Measurements from ENCODE around the gene SECISBP2. TPM values are rescaled to one million over a fixed set of nuclear protein-coding genes. Genes with fewer than 3 reads are reported as not detected.

SECISBP2 gene
- total and polyA plus RNA-seq, 2 donors: 41.2 to 52.7 TPM

DNA sequence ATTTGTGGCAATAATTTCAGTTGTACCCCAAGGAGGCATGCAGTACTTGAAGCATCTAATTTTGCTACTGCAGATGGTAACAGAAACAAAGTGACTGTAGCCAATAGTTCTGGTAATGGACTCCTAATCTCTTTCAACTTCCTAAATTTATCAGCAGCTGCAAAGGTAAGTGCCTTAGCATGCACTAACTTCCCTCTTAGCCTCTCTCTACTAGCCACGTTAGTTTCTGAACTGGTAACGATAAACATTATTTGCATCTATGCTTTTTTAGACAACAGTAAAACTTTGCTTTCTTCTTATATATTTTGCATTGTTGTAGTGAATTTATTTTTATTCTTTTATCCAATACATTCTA lies 13.5 kb upstream of the SECISBP2 start:
- WGBS: 93% methylated on average over 2 of the region's 2 CpGs

GRCh38 chr9:89305868-89306267 lies 12.4 kb upstream of the SECISBP2 start:
- Histone ChIP-seq H3K27ac (ENCODE audit: low read depth in 1 of 2, low read length in 1 of 2) (no peak overlapping the region), H3K27me3 (ENCODE audit: control insufficient read depth in 2 of 2, insufficient read depth in 1 of 2, low read length in 1 of 2) (no peaks in the 10 kb centered on the region), H3K4me1 (ENCODE audit: control insufficient read depth in 2 of 2, insufficient read depth in 2 of 2, low read length in 2 of 2) (peaks cover 6 to 9% of the 10 kb centered on the region in 2 donors), H3K4me3 (ENCODE audit: low read length in 2 of 2) (no peak overlapping the region), H3K36me3 (ENCODE audit: control insufficient read depth in 2 of 2, insufficient read depth in 2 of 2, low read length in 1 of 2) (no peaks in the 10 kb centered on the region), H3K9me3 (ENCODE audit: control insufficient read depth in 2 of 2, insufficient read depth in 1 of 2, low read length in 1 of 2) (no peaks in the 10 kb centered on the region)
- WGBS: 65% methylated on average over 3 of the region's 3 CpGs
- DNase-seq (ENCODE audit: low read depth in 6 of 9, low spot score in 9 of 9): no peak

More for the DNA sequence above, 13.5 kb upstream of the SECISBP2 start:
- Histone ChIP-seq H3K27me3 (ENCODE audit: control insufficient read depth in 2 of 2, insufficient read depth in 1 of 2, low read length in 1 of 2) (no peaks in the 10 kb centered on the region), H3K27ac (ENCODE audit: low read depth in 1 of 2, low read length in 1 of 2) (no peak overlapping the region), H3K36me3 (ENCODE audit: control insufficient read depth in 2 of 2, insufficient read depth in 2 of 2, low read length in 1 of 2) (no peaks in the 10 kb centered on the region), H3K9me3 (ENCODE audit: control insufficient read depth in 2 of 2, insufficient read depth in 1 of 2, low read length in 1 of 2) (no peaks in the 10 kb centered on the region), H3K4me3 (ENCODE audit: low read length in 2 of 2) (no peak overlapping the region), H3K4me1 (ENCODE audit: control insufficient read depth in 2 of 2, insufficient read depth in 2 of 2, low read length in 2 of 2) (peaks cover 5 to 6% of the 10 kb centered on the region in 2 donors)
- no peak for DNase-seq (ENCODE audit: low read depth in 6 of 9, low spot score in 9 of 9)

- Histone ChIP-seq H3K27me3 (ENCODE audit: control insufficient read depth in 2 of 2, insufficient read depth in 1 of 2, low read length in 1 of 2) (no peaks in the 10 kb centered on the region), H3K27ac (ENCODE audit: low read depth in 1 of 2, low read length in 1 of 2) (no peak overlapping the region), H3K4me3 (ENCODE audit: low read length in 2 of 2) (no peak overlapping the region), H3K9me3 (ENCODE audit: control insufficient read depth in 2 of 2, insufficient read depth in 1 of 2, low read length in 1 of 2) (no peaks in the 10 kb centered on the region), H3K4me1 (ENCODE audit: control insufficient read depth in 2 of 2, insufficient read depth in 2 of 2, low read length in 2 of 2) (peaks cover 9 to 17% of the 10 kb centered on the region in 2 donors), H3K36me3 (ENCODE audit: control insufficient read depth in 2 of 2, insufficient read depth in 2 of 2, low read length in 1 of 2) (peaks cover 0 to under 1% of the 10 kb centered on the region in 2 donors)
- 98% methylated on average over 6 of the region's 6 CpGs for WGBS
- DNase-seq (ENCODE audit: low read depth in 6 of 9, low spot score in 9 of 9): no peak
Observed at GRCh38 chr9:89309166-89309565, 9.1 kb upstream of the SECISBP2 start.

DNA sequence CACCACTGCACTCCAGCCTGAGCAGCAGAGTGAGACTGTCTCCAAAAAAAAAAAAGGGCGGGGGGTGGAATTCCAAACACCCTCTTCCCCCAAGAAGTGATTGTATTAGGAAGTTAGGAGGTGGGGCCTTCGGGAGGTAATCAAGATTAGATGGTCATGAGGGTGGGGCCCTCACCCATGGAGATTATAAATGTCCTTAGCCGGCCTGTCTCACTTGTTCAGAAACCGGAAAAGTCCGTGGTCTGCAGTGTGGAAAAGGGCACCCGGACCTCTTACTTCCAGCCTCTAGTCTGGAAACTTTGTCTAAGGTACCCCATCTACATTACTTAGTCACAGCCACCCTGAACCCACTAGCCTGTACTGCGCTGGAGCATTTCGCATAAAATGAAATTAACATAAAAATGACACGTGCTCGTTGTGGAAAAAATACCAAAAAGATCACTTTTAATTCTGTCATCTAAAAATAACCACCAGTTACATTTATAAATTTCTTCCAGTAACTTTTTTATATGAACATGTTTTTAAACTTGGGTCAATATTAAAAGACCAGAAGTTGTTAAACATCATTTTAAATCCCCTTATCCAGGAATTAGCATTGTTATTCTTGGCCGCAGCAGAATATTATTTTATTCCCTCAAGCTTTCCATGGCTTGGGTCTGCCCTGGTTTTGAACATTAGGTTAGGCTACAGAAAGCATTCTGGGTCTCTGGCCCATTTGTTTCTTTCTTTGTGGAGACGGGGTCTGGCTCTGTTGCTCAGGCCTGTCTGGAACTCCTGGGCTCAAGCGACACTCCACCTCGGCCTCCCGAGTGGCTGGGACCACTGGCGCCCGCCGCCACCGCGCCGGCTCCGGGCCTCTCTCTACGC lies 8.5 kb upstream of the SECISBP2 start:
- Histone ChIP-seq H3K27ac (ENCODE audit: low read depth in 1 of 2, low read length in 1 of 2) (peak overlapping the region; percentile 99 to 100), H3K27me3 (ENCODE audit: control insufficient read depth in 2 of 2, insufficient read depth in 1 of 2, low read length in 1 of 2) (no peaks in the 10 kb centered on the region), H3K4me1 (ENCODE audit: control insufficient read depth in 2 of 2, insufficient read depth in 2 of 2, low read length in 2 of 2) (peaks cover 9 to 17% of the 10 kb centered on the region in 2 donors), H3K4me3 (ENCODE audit: low read length in 2 of 2) (peak overlapping the region; percentile 87 to 90), H3K36me3 (ENCODE audit: control insufficient read depth in 2 of 2, insufficient read depth in 2 of 2, low read length in 1 of 2) (peaks cover 0 to 8% of the 10 kb centered on the region in 2 donors), H3K9me3 (ENCODE audit: control insufficient read depth in 2 of 2, insufficient read depth in 1 of 2, low read length in 1 of 2) (no peaks in the 10 kb centered on the region)
- 34% methylated on average over 23 of the region's 23 CpGs for WGBS
- peak in 1 of 9 donors; percentile 9 for DNase-seq (ENCODE audit: low read depth in 6 of 9, low spot score in 9 of 9)

- under 1% methylated on average over 86 of the region's 86 CpGs for WGBS
- Histone ChIP-seq H3K27me3 (ENCODE audit: control insufficient read depth in 2 of 2, insufficient read depth in 1 of 2, low read length in 1 of 2) (no peaks in the 10 kb centered on the region), H3K9me3 (ENCODE audit: control insufficient read depth in 2 of 2, insufficient read depth in 1 of 2, low read length in 1 of 2) (no peaks in the 10 kb centered on the region), H3K36me3 (ENCODE audit: control insufficient read depth in 2 of 2, insufficient read depth in 2 of 2, low read length in 1 of 2) (peaks cover 0 to 11% of the 10 kb centered on the region in 2 donors), H3K4me3 (ENCODE audit: low read length in 2 of 2) (peak within 1 kb of the TSS; percentile 87 to 90), H3K27ac (ENCODE audit: low read depth in 1 of 2, low read length in 1 of 2) (peak within 1 kb of the TSS; percentile 99 to 100), H3K4me1 (ENCODE audit: control insufficient read depth in 2 of 2, insufficient read depth in 2 of 2, low read length in 2 of 2) (peaks cover 9 to 17% of the 10 kb centered on the region in 2 donors)
- DNase-seq (ENCODE audit: low read depth in 6 of 9, low spot score in 9 of 9): peak; percentile 100
Observed at GRCh38 chr9:89310475-89311345, 7.6 kb upstream of the SECISBP2 start, which contains the start of gene CKS2. Gene CKS2, plus strand, starts transcription at chr9:89311195. Its CDS starts 98 bp downstream, at chr9:89311293.

DNA sequence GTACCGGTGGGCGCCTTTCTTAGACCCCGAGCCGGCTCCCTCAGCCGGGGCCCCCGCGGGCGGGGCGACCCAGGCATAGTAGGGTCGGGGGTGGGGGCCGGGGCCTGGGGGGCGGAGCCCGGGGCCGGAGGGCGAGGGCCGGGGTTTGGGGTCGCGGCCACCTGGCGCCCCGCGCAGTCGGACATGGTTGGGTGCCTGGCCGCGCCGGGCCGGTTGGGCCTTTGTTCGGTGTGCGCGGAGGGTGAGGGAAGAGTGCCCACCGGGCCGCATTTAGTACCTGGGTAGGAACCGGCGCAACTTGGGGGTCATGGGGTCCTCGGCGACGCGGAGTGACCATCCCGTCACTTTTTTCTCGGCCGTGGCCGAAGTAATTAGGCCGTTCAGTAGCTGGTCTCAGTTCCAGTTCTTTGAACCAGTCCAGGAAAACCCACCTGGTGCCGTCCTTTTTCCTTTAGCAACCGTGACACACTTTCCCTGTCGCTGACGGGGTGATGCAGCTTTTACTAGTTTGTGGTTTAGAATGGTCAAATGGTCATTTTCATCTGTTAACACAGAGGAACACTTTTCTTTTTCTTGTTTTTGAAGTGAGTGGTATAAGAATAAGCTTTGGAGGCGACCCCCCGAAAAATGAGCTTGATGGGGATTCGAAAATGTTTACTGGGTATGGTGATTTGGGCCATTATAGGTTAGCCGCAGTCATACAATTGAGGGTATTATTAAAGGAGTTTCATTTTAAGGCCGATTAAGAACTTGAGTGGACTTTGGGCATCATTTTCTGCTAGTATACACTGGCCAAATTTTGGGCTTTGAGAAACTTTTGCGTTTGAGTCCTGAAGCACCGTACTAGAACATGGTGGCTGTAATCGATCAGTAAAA lies 6.7 kb upstream of the SECISBP2 start:
- peak in 3 of 9 donors; percentile 24 to 40 (median 31) for DNase-seq (ENCODE audit: low read depth in 6 of 9, low spot score in 9 of 9)
- WGBS: under 1% methylated on average over 54 of the region's 54 CpGs
- H3K4me3 ChIP-seq (ENCODE audit: low read length in 2 of 2): peak overlapping the region; percentile 87 to 90

GRCh38 chr9:89312222-89312571 lies 6.1 kb upstream of the SECISBP2 start:
- Histone ChIP-seq H3K27me3 (ENCODE audit: control insufficient read depth in 2 of 2, insufficient read depth in 1 of 2, low read length in 1 of 2) (no peaks in the 10 kb centered on the region), H3K27ac (ENCODE audit: low read depth in 1 of 2, low read length in 1 of 2) (peak overlapping the region in 1 of 2 donors; percentile 99), H3K36me3 (ENCODE audit: control insufficient read depth in 2 of 2, insufficient read depth in 2 of 2, low read length in 1 of 2) (peaks cover under 1 to 24% of the 10 kb centered on the region in 2 donors), H3K9me3 (ENCODE audit: control insufficient read depth in 2 of 2, insufficient read depth in 1 of 2, low read length in 1 of 2) (no peaks in the 10 kb centered on the region), H3K4me3 (ENCODE audit: low read length in 2 of 2) (peak overlapping the region; percentile 87 to 90), H3K4me1 (ENCODE audit: control insufficient read depth in 2 of 2, insufficient read depth in 2 of 2, low read length in 2 of 2) (peaks cover 9 to 19% of the 10 kb centered on the region in 2 donors)
- peak in 4 of 9 donors; percentile 35 to 64 (median 46) for DNase-seq (ENCODE audit: low read depth in 6 of 9, low spot score in 9 of 9)
- under 1% methylated on average over 8 of the region's 8 CpGs for WGBS

More for the DNA sequence above, 6.7 kb upstream of the SECISBP2 start:
- Histone ChIP-seq H3K27me3 (ENCODE audit: control insufficient read depth in 2 of 2, insufficient read depth in 1 of 2, low read length in 1 of 2) (no peaks in the 10 kb centered on the region), H3K27ac (ENCODE audit: low read depth in 1 of 2, low read length in 1 of 2) (peak overlapping the region; percentile 84 to 99), H3K36me3 (ENCODE audit: control insufficient read depth in 2 of 2, insufficient read depth in 2 of 2, low read length in 1 of 2) (peaks cover 0 to 19% of the 10 kb centered on the region in 2 donors), H3K4me1 (ENCODE audit: control insufficient read depth in 2 of 2, insufficient read depth in 2 of 2, low read length in 2 of 2) (peaks cover 9 to 17% of the 10 kb centered on the region in 2 donors), H3K9me3 (ENCODE audit: control insufficient read depth in 2 of 2, insufficient read depth in 1 of 2, low read length in 1 of 2) (no peaks in the 10 kb centered on the region)

GRCh38 chr9:89313842-89314241 lies 4.5 kb upstream of the SECISBP2 start:
- H3K4me3 ChIP-seq (ENCODE audit: low read length in 2 of 2): peak overlapping the region in 1 of 2 donors; percentile 87

More at GRCh38 chr9:89313842-89314241, 4.5 kb upstream of the SECISBP2 start:
- Histone ChIP-seq H3K9me3 (ENCODE audit: control insufficient read depth in 2 of 2, insufficient read depth in 1 of 2, low read length in 1 of 2) (no peaks in the 10 kb centered on the region), H3K27ac (ENCODE audit: low read depth in 1 of 2, low read length in 1 of 2) (peak overlapping the region in 1 of 2 donors; percentile 33), H3K36me3 (ENCODE audit: control insufficient read depth in 2 of 2, insufficient read depth in 2 of 2, low read length in 1 of 2) (peaks cover 4 to 32% of the 10 kb centered on the region in 2 donors), H3K4me1 (ENCODE audit: control insufficient read depth in 2 of 2, insufficient read depth in 2 of 2, low read length in 2 of 2) (peaks cover 11 to 27% of the 10 kb centered on the region in 2 donors), H3K27me3 (ENCODE audit: control insufficient read depth in 2 of 2, insufficient read depth in 1 of 2, low read length in 1 of 2) (no peaks in the 10 kb centered on the region)
- WGBS: 65% methylated on average over 1 of the region's 1 CpG
- DNase-seq (ENCODE audit: low read depth in 6 of 9, low spot score in 9 of 9): peak in 3 of 9 donors; percentile 13 to 19 (median 14)
